Gastrocnemius medialis (tissue), 4 donors: ENCODE results near the gene GJB4. TPM values are rescaled to one million over a fixed set of nuclear protein-coding genes. Genes with fewer than 3 reads are reported as not detected.

Experiments used
- ATAC-seq, 2 donors: fragments of 150-250 bp; one replicate each; pipeline ENCODE4 v1.9.1; 2016
- DNase-seq, 2 donors: peaks; one replicate each; pipeline ENCODE4 v3.0.0-alpha.2; 2019
- H3K27ac ChIP-seq, 4 donors: fragments of 200-600 bp; sonication (generic); 1 replicate in 1 of 4; 2 replicates in 3 of 4; pipeline ENCODE4 v1.5.1; 2016 to 2018; ENCODE audit warnings: mild to moderate bottlenecking in 2 of 4, moderate library complexity in 1 of 4
- H3K27me3 ChIP-seq, 3 donors: fragments of 200-600 bp; sonication (generic) in 2 of 3; 1 replicate in 1 of 3; 2 replicates in 2 of 3; pipeline versions ENCODE4 v1.5.1 to v1.6.0; 2016 to 2019; ENCODE audit warnings: mild to moderate bottlenecking in 1 of 3, moderate library complexity in 1 of 3
- H3K36me3 ChIP-seq, 2 donors: fragments of 200-600 bp; sonication (generic) in 1 of 2; one replicate each; pipeline ENCODE4 v1.5.1; 2017 to 2018
- H3K4me1 ChIP-seq, 2 donors: fragments of 200-600 bp; sonication (generic) in 1 of 2; one replicate each; pipeline ENCODE4 v1.5.1; 2016 to 2017; ENCODE audit warnings: mild to moderate bottlenecking in 2 of 2
- H3K4me3 ChIP-seq, 4 donors: fragments of 200-600 bp; sonication (generic) in 3 of 4; 1 replicate in 1 of 4; 2 replicates in 3 of 4; pipeline ENCODE4 v1.5.1; 2016 to 2019; ENCODE audit warnings: mild to moderate bottlenecking in 2 of 4
- H3K9me3 ChIP-seq, 3 donors: fragments of 200-600 bp; sonication (generic) in 2 of 3; 1 replicate in 1 of 3; 2 replicates in 2 of 3; pipeline ENCODE4 v1.5.1; 2016 to 2019
- POLR2A ChIP-seq, 2 donors: fragments of 450-650 bp; IDR thresholded peaks; one replicate each; pipeline ENCODE4 v1.6.1; 2017; ENCODE audit warnings: antibody characterized with exemption in 2 of 2, mild to moderate bottlenecking in 2 of 2, moderate library complexity in 2 of 2
- in situ Hi-C, 4 donors: fragments of 200-750 bp; cut with MboI; loops; one replicate each; pipeline versions ENCODE4 v1.15.0 to v1.8.0; 2017; ENCODE audit warnings: low sequenced_read_pairs in 4 of 4
- intact Hi-C: fragments of 100-400 bp; cut with DNase I; formaldehyde crosslinking; loops from one replicate; pipeline ENCODE4 v1.15.1; 2023; ENCODE audit warnings: low total_unique reads
- total RNA-seq, 4 donors: library from RNA; depleted of rRNA; stranded (reverse); fragments of >200 nt; gene quantifications; one replicate each; pipeline versions ENCODE4 v1.1.0 to v1.2.3, GENCODE V29; 2016
- TF ChIP-seq, protein P1 (sequence below), 5 experiments: fragments of 450-650 bp in 3 of 5; fragments of 200-600 bp in 2 of 5; sonication (generic) in 2 of 5; IDR thresholded peaks in 4 of 5; conservative IDR thresholded peaks in 1 of 5; 1 replicate in 4 of 5; 2 replicates in 1 of 5; pipeline ENCODE4 v1.5.1; 2016 to 2019; ENCODE audit warnings: antibody characterized with exemption in 5 of 5, mild to moderate bottlenecking in 3 of 5, moderate library complexity in 3 of 5

The GJB4 gene
- total RNA-seq, 4 donors from 2014 or later = not detected

DNA sequence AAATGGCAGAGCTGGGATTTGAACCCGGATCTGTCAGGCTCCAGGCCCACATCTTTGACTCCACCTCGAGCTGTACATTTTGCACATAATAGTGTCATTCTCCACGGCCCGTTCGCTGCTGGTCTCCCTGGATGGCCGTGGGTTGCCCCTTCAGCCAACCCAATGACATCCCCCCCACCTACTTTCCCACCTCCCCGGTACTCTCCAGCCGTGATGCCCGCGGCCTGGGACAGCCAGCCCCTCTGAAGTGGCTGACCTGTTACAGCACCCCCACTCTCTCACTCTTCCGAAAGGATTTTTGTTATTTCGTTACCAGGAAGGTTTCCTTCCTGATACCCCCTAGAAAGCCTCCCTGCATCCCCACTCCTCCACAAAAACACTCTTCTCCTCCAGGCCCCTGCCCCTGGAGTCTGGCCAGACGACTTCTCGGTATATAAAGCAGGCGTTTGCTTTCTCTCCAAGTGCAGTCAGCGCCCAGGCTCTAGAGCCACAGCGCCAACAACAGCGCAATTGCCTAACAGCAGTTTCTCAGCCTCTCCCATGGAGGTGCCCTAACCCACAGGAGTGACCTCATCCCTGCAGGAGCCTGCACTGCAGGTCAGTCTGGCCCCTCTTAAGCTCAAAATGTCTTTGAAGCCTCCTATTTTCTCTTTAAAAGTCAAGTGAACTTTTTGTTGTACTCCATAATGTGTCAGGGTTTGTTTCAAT lies 19.2 kb upstream of the GJB4 start:
- H3K9me3 ChIP-seq = no peaks in the 10 kb centered on the region
- in situ Hi-C loops (loop anchor here (10.0 to 25.0 kb wide), 2 partner anchors 1103 to 1106 kb away; no protein-coding TSS in a partner anchor), intact Hi-C loops (no loop called here)
- no peak for ATAC-seq
- no peaks in the 10 kb centered on the region for H3K36me3 ChIP-seq
- no peak for TF ChIP-seq POLR2A (IDR thresholded peaks at IDR 0.05)
- TF ChIP-seq, protein P1, sequence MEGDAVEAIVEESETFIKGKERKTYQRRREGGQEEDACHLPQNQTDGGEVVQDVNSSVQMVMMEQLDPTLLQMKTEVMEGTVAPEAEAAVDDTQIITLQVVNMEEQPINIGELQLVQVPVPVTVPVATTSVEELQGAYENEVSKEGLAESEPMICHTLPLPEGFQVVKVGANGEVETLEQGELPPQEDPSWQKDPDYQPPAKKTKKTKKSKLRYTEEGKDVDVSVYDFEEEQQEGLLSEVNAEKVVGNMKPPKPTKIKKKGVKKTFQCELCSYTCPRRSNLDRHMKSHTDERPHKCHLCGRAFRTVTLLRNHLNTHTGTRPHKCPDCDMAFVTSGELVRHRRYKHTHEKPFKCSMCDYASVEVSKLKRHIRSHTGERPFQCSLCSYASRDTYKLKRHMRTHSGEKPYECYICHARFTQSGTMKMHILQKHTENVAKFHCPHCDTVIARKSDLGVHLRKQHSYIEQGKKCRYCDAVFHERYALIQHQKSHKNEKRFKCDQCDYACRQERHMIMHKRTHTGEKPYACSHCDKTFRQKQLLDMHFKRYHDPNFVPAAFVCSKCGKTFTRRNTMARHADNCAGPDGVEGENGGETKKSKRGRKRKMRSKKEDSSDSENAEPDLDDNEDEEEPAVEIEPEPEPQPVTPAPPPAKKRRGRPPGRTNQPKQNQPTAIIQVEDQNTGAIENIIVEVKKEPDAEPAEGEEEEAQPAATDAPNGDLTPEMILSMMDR (IDR thresholded peaks at IDR 0.05 in 4 of 5, conservative IDR thresholded peaks at IDR 0.05 in 1 of 5) = no peak
- H3K27ac ChIP-seq = no peak overlapping the region
- no peaks in the 10 kb centered on the region for H3K4me1 ChIP-seq
- no peak overlapping the region for H3K4me3 ChIP-seq
- H3K27me3 ChIP-seq = peaks cover 0 to 7% (median 4%) of the 10 kb centered on the region in 3 donors
- DNase-seq = no peak

DNA sequence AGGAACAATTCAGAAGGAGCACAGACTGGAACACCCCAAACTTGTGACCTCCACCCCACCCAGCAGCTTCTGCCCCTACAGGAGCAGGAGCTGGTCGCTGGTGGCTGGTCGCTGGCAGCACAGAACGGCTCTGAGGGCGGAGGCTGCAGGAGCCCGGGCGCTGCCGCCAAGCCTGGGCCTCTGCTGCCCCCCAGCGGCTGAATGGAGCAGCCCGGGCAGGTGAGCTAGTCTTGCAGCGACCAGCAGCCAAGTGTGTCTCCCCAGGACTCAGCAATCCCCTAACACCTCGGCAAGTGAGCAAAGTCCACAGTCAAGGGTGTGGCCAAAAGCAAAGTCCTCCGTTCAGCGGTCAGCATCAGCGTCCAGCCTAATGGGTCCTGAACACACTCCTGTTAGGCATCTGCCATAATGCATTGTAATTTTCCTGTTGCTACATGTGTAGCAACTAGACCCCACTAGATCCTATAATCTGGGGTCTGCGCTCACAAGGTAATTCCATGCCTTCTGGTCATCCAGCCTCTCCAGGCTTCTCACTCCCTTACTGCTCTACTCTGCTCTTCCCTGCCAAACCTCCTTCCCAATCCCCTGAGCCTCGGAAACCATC lies 16.8 kb upstream of the GJB4 start:
- DNase-seq (peak; percentile 19 to 32), ATAC-seq (peak; percentile 50 to 75)
- TF ChIP-seq, protein P1 (IDR thresholded peaks at IDR 0.05 in 4 of 5, conservative IDR thresholded peaks at IDR 0.05 in 1 of 5) = peak; percentile 54 to 94 (median 79)
- TF ChIP-seq POLR2A (IDR thresholded peaks at IDR 0.05) = no peak
- in situ Hi-C loops = loop anchor here (10.0 to 25.0 kb wide), 2 partner anchors 1105 to 1108 kb away; no protein-coding TSS in a partner anchor
- H3K27ac ChIP-seq = no peak overlapping the region
- H3K27me3 ChIP-seq = peaks cover 0 to 5% (median 0%) of the 10 kb centered on the region in 3 donors
- no peaks in the 10 kb centered on the region for H3K4me1 ChIP-seq
- no peak overlapping the region for H3K4me3 ChIP-seq
- H3K9me3 ChIP-seq = no peaks in the 10 kb centered on the region
- intact Hi-C loops = loop anchor here (2.0 kb wide), 1 partner anchor 1110 kb away; no protein-coding TSS in a partner anchor
- no peaks in the 10 kb centered on the region for H3K36me3 ChIP-seq

GRCh38 chr1:34743775-34744174 lies 15.8 kb upstream of the GJB4 start:
- TF ChIP-seq, protein P1 (IDR thresholded peaks at IDR 0.05 in 4 of 5, conservative IDR thresholded peaks at IDR 0.05 in 1 of 5) = no peak
- TF ChIP-seq POLR2A (IDR thresholded peaks at IDR 0.05) = no peak
- DNase-seq = no peak
- H3K9me3 ChIP-seq = no peaks in the 10 kb centered on the region
- H3K27ac ChIP-seq = no peak overlapping the region
- H3K36me3 ChIP-seq = no peaks in the 10 kb centered on the region
- peaks cover 0 to 5% (median 0%) of the 10 kb centered on the region in 3 donors for H3K27me3 ChIP-seq
- intact Hi-C loops (loop anchor here (2.0 kb wide), 1 partner anchor 1111 kb away; no protein-coding TSS in a partner anchor), in situ Hi-C loops (loop anchor here (10.0 to 25.0 kb wide), 2 partner anchors 1106 to 1109 kb away; no protein-coding TSS in a partner anchor)
- no peak overlapping the region for H3K4me3 ChIP-seq
- H3K4me1 ChIP-seq = no peaks in the 10 kb centered on the region
- no peak for ATAC-seq

GRCh38 chr1:34744851-34745250 lies 14.7 kb upstream of the GJB4 start:
- no peaks in the 10 kb centered on the region for H3K4me1 ChIP-seq
- H3K4me3 ChIP-seq = no peak overlapping the region
- intact Hi-C loops = no loop called here

More at GRCh38 chr1:34744851-34745250, 14.7 kb upstream of the GJB4 start:
- Histone ChIP-seq H3K36me3 (no peaks in the 10 kb centered on the region), H3K9me3 (no peaks in the 10 kb centered on the region), H3K27ac (no peak overlapping the region), H3K27me3 (peaks cover 0 to 5% (median 0%) of the 10 kb centered on the region in 3 donors)
- TF ChIP-seq, protein P1 (IDR thresholded peaks at IDR 0.05 in 4 of 5, conservative IDR thresholded peaks at IDR 0.05 in 1 of 5) = no peak
- TF ChIP-seq POLR2A (IDR thresholded peaks at IDR 0.05) = no peak
- in situ Hi-C loops = loop anchor here (10.0 to 25.0 kb wide), 2 partner anchors 1108 to 1110 kb away; no protein-coding TSS in a partner anchor
- no peak for DNase-seq
- ATAC-seq = no peak
